ENCODE results near the gene FANCI. TPM values are rescaled to one million over a fixed set of nuclear protein-coding genes. Genes with fewer than 3 reads are reported as not detected.
A peak's percentile ranks its signal among the peaks of the same experiment; 100 is the strongest.

The FANCI gene
- total and polyA plus RNA-seq, 2 of the 4 experiments (the other 2 are of a cell fraction), result 13.2 to 34.2 TPM

DNA sequence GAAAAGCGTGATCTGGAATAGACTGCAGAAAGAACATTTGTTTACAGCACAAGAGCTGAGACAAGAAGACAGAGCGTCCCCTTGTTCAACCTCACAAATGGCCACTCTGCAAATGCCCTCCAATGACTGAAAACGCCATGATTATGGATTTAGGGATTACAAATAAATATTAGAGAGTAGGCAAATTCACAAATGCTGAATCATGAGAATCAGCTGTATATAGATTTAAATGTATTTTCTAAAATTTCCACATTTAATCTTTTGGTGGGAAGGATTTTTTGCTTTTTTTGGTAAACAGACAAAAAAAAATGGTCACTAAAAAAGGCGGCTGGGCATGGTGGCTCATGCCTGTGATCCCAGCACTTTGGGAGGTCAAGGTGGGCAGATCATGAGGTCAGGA is 101.5 kb downstream of the FANCI start:
- H4K8ac ChIP-seq (ENCODE audit: low read depth in 2 of 2, low read length in 2 of 2), result no peak overlapping the region
- H2AK5ac ChIP-seq (ENCODE audit: low read depth, low read length), result no peak overlapping the region
- H2BK20ac ChIP-seq (ENCODE audit: low read depth, low read length), result no peak overlapping the region
- no peak overlapping the region for H4K5ac ChIP-seq (ENCODE audit: low read depth, low read length)
- no peak overlapping the region for H3K56ac ChIP-seq (ENCODE audit: extremely low read depth, insufficient read depth, low read length)
- no peak overlapping the region for H2BK5ac ChIP-seq (ENCODE audit: low read depth, low read length, poor library complexity, severe bottlenecking)
- CTCF ChIA-PET, result interaction anchor here (1.1 kb wide), 1 partner anchor 14 kb away, joined by 3 read pairs; no protein-coding TSS in a partner anchor
- WGBS, 2 experiments (ENCODE audit: extremely low coverage in 2 of 2, insufficient read length in 1 of 2), result no CpG with 5 or more reads among the region's 4 CpGs
- no peak overlapping the region for H2BK15ac ChIP-seq (ENCODE audit: low read depth, low read length)
- no TSS peak for BruUV-seq (replicated peaks)
- ATAC-seq (ENCODE audit: low read depth) (no peak), DNase-seq (no peak)
- H3K9me1 ChIP-seq (ENCODE audit: insufficient read depth, low read length), result no peaks in the 10 kb centered on the region
- intact Hi-C loops (cut with micrococcal nuclease), result no loop called here
- H4K20me1 ChIP-seq (ENCODE audit: insufficient read depth, low read length), result no peaks in the 10 kb centered on the region
- H3K4me3 ChIP-seq (ENCODE audit: insufficient read depth, low read depth, low read length), result no peak overlapping the region
- no peak overlapping the region for H3K4me2 ChIP-seq (ENCODE audit: low read depth, low read length)
- POLR2A ChIA-PET (ENCODE audit: unreplicated experiment), result no interaction called here
- in situ Hi-C loops (cut with MboI; ENCODE audit: low sequenced_read_pairs), result no loop called here
- H3K27me3 ChIP-seq (ENCODE audit: control insufficient read depth, insufficient read depth, low read length), result peaks cover 60% of the 10 kb centered on the region
- H3K18ac ChIP-seq (ENCODE audit: low read depth, low read length), result no peak overlapping the region
- H2BK120ac ChIP-seq (ENCODE audit: low read depth, low read length), result no peak overlapping the region
- no peak overlapping the region for H3K4ac ChIP-seq (ENCODE audit: low read depth, low read length)
- no peaks in the 10 kb centered on the region for H3K36me3 ChIP-seq (ENCODE audit: control insufficient read depth, insufficient read depth, low read length)
- no peak overlapping the region for H3K27ac ChIP-seq (ENCODE audit: insufficient read depth, low read length)
- H3K9ac ChIP-seq (ENCODE audit: low read depth, low read length), result no peak overlapping the region
- TF ChIP-seq MXI1 (IDR thresholded peaks at IDR 0.05; ENCODE audit: borderline replicate concordance, low read depth, low read length) (no peak), MAFK (IDR thresholded peaks at IDR 0.05; ENCODE audit: low read depth, low read length) (0 out of 2 replicates have a peak, but pooled peaks have one; percentile 12), SMC3 (IDR thresholded peaks at IDR 0.05; ENCODE audit: low read depth, low read length) (no peak)
- no peak overlapping the region for H2AFZ ChIP-seq (replicated peaks; ENCODE audit: low read length, poor library complexity)
- H3K79me1 ChIP-seq (ENCODE audit: low read depth in 1 of 2, low read length in 2 of 2), result no peaks in the 10 kb centered on the region
- no peaks in the 10 kb centered on the region for H3K9me3 ChIP-seq (ENCODE audit: control insufficient read depth, insufficient read depth, low read length)
- no peaks in the 10 kb centered on the region for H3K4me1 ChIP-seq (ENCODE audit: control insufficient read depth, insufficient read depth, low read length)
- H2AK9ac ChIP-seq (replicated peaks; ENCODE audit: low read depth, low read length, poor library complexity), result no peak overlapping the region
- H3K14ac ChIP-seq (replicated peaks; ENCODE audit: low read depth, low read length), result no peak overlapping the region
- H3K23ac ChIP-seq (ENCODE audit: low read depth, low read length), result no peak overlapping the region
- dilution Hi-C loops (cut with HindIII; ENCODE audit: low sequenced_read_pairs, unreplicated experiment), result no loop called here
- no peak overlapping the region for H4K91ac ChIP-seq (ENCODE audit: insufficient read depth, low read depth, low read length)
